ENCODE measurements around the gene MYRIP.
"Not testable (repeated sequence)": the region's sequence is repeated elsewhere in the genome, so short reads cannot be mapped to it uniquely, and the experiment has no call there.

The MYRIP gene

GRCh38 chr3:40044487-40044886 is 235.1 kb downstream of the MYRIP start:
- DNase-seq, result no peak

GRCh38 chr3:40045051-40045450 is 235.6 kb downstream of the MYRIP start:
- DNase-seq, result no peak

- DNase-seq, result no peak
These were observed 236.7 kb downstream of the MYRIP start for GRCh38 chr3:40046149-40046548.

DNA sequence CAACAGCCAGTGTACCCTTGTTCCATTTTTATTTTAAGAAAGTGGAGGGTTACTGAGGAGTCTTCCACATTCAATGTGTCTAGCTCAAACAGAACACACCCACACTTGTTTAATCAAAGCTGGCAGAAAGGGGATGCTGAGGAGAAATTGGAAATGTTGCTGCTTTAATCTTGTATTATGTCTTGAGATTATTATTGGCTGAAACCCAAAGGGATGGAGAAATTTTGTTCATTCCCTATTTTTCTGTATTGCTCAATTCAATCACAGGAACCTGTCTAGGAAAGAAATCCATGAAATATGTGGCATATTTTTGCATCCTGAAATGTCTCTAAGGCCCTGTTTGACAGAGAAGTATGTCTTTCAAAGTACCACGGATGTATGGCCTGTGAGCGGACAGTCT is 238.0 kb downstream of the MYRIP start:
- no peak for DNase-seq

GRCh38 chr3:40053663-40054062 is 244.3 kb downstream of the MYRIP start:
- no peak for DNase-seq

- DNase-seq, result no peak
These were observed 245.3 kb downstream of the MYRIP start for GRCh38 chr3:40054568-40055222.

GRCh38 chr3:40055361-40055760 is 246.0 kb downstream of the MYRIP start:
- DNase-seq, result no peak

- no peak for DNase-seq
These were observed 246.5 kb downstream of the MYRIP start for GRCh38 chr3:40055956-40056355.

DNA sequence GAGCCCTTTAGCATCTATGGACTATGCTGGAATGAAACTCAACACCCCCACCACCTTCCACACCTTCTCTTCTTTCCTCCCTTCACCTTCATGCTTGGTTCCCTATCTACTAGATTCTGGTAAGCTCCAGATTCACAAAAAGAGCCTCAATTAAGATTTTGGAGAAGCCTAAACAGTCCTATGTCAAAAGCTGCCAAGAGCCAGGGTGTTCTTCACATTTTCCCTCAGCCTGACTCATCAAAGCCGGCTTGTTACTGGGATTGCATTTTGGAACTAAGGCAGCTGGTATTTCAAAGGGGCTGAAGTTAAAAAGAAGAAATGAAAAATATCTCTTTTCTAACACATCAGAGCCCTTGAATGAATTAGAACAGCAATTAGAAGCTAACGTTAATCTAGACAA is 247.7 kb downstream of the MYRIP start:
- no peak for DNase-seq

- DNase-seq, result no peak
These were observed 248.4 kb downstream of the MYRIP start for GRCh38 chr3:40057786-40058185.

DNA sequence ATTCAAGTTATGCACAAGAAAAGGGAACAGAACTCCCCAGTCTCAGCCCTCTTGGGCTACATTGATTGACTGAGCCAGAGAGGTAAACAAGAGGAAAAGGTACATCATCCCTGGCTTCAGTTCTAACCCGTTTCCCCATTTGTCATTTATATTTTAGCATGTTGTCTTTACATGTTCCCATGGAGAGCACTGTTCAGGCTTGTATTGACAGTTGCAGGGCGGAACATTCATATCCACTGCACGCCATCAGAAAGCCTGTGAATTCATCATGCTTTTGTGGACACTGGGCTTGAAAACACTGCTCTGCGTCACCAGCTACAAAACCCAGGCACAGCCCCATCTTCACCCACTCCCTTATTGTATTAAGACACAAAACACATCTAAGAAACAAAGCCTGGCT is 259.2 kb downstream of the MYRIP start:
- no peak for DNase-seq

DNA sequence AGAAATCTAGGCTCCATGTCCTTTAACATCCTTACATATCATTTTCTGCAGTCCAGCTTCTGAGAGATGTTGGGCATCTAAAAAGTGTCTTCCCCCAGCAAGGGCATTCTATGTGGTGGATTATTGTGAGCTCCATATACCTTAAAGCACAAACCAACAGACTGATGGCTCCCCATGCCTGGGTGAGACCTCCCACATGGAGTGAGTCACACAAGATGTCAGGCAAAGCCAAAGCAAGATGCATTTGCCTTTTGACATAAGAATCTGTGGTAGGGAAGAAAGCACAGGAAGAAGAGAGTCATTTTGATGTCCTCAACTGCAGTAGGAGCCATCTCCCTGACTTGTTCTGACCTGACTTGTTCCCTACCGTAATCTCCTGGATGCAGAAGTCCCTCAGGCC is 261.4 kb downstream of the MYRIP start:
- no peak for DNase-seq

- DNase-seq, result no peak
These were observed 262.4 kb downstream of the MYRIP start for GRCh38 chr3:40071683-40072238.

DNA sequence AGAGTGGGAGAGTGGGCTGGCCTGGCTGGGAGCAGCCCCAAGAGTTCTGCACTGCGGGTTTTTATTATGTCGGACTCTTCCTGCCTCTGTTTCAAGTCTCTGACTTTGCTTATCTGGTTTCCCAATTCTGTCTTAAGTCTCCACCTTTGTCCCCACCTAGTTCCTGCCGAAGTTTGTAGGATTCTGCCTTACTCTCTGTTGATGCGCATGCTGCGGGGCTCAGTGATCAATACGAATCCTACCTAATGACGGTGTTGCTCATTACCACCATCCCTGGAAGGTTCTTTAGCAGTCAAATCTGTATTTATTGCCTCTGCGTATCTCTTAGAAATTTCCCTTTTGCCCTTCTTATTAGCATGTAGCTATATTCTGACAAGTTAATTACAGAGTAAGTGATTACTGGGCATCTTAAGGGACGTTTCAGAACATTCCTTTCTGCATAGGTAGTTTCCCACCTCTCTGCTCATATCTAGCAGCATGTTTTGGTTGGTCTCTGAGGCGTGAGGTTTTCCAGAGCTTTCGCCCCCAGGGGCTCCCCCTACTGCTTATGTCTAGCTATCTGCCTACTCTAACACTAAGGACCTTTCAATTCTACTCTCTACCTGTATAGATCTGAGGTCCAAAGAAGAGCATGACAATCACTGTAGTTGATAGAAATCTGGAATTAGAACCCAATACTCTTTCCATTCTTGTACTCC is 264.1 kb downstream of the MYRIP start:
- no peak for DNase-seq

DNA sequence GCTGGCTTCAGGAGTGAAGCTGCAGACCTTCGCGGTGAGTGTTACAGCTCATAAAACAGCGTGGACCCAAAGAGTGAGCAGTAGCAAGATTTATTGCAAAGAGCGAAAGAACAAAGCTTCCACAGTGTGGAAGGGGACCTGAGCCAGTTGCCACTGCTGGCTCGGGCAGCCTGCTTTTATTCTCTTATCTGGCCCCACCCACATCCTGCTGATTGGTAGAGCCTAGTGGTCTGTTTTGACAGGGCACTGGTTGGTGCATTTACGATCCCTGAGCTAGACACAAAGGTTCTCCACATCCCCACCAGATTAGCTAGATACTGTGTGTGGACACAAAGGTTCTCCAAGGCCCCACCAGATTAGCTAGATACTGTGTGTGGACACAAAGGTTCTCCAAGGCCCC is 267.7 kb downstream of the MYRIP start:
- DNase-seq, result not testable (repeated sequence)

DNA sequence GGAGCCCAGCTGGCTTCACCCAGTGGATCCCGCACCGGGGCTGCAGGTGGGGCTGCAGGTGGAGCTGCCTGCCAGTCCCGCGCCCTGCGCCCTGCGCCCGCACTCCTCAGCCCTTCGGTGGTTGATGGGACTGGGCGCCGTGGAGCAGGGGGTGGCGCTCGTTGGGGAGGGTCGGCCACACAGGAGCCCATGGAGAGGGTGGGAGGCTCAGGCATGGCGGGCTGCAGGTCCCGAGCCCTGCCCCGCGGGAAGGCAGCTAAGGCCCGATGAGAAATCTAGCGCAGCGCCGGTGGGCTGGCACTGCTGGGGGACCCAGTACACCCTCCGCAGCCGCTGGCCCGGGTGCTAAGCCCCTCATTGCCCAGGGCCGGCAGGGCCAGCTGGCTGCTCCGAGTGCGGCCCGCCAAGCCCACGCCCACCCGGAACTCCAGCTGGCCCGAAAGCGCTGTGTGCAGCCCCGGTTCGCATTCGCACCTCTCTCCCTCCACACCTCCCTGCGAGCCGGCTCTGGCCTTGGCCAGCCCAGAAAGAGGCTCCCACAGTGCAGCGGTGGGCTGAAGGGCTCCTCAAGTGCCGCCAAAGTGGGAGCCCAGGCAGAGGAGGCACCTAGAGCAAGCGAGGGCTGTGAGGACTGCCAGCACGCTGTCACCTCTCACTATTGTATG is 268.6 kb downstream of the MYRIP start:
- DNase-seq, result not testable (repeated sequence)

DNA sequence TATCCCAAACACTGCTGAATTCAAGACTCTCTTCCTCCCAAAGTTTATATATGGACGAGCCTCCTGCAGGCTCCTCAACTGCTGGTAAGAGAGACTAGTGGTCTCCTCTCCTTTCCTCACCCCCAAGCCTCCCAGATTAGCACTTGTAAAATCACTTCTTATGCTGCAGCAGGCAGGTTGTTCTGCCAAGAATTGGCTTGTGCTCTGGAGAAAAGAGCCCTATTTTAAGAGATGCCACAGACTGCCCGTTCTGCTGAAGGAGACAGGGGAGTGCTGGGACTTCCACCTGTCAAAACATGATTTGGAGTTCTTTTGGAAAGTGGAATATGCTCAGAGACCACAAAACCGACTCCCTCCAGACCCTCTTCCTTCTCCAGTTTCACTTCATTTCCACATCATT is 269.2 kb downstream of the MYRIP start:
- peak; percentile 42 for DNase-seq

DNA sequence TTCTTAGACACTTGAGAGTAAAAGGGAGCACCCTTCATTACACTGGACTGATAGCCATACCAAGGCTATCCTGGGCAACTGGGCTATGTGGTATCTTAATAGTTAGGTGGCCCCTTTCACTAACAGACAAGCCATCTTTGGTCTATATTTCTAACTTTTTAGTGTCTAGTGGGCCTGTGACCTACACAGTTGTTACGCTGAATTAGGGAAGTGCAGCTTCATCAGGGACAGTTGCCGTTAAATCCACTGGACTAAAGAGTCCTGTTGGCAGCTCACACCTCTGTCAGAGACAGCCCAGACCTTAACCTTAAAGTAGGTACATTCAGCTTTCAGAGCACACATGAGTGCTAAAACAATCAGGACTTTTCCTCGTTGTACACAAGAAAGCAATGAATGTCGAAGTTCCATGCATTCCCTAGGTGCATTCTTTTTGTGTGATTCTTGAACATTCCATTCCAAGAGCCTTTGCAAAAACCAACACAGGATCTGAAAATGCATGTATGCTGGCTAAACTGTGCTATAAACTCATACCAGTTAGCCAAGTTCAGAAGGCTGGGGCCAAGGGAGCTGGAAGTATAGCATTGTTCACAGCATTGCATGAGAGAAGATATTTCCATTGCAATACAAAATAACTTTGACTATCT is 269.9 kb downstream of the MYRIP start:
- DNase-seq, result peak; percentile 62

GRCh38 chr3:40079847-40080240 is 270.4 kb downstream of the MYRIP start:
- no peak for DNase-seq

DNA sequence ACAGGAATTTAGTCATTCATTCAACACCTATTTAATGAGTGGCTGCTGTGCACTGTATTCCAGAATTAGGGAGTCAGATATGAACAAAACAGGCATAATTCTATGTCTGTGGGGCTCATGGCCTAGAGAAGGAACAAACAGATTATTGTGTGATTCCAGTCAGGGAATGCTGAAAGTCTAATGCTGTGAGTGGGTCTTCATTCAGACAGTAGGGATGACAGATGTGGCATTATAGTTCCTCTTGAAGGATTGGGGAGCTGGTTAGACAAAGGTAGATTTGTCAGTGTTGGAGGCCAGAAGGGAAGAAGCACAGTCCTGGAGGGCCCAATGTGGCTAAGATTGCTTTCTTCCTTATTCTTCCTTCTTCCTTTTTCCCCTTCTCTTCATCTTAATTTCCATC is 273.7 kb downstream of the MYRIP start:
- no peak for DNase-seq

DNA sequence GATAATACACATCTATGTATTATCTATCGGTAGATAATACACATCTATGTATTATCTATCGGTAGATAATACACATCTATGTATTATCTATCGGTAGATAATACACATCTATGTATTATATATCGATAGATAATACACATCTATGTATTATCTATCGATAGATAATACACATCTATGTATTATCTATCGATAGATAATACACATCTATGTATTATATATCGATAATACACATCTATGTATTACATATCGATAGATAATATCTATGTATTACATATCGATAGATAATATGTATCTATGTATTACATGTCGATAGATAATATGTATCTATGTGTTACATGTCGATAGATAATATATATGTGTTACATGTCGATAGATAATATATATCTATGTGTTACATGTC is 275.0 kb downstream of the MYRIP start:
- not testable (repeated sequence) for DNase-seq

DNA sequence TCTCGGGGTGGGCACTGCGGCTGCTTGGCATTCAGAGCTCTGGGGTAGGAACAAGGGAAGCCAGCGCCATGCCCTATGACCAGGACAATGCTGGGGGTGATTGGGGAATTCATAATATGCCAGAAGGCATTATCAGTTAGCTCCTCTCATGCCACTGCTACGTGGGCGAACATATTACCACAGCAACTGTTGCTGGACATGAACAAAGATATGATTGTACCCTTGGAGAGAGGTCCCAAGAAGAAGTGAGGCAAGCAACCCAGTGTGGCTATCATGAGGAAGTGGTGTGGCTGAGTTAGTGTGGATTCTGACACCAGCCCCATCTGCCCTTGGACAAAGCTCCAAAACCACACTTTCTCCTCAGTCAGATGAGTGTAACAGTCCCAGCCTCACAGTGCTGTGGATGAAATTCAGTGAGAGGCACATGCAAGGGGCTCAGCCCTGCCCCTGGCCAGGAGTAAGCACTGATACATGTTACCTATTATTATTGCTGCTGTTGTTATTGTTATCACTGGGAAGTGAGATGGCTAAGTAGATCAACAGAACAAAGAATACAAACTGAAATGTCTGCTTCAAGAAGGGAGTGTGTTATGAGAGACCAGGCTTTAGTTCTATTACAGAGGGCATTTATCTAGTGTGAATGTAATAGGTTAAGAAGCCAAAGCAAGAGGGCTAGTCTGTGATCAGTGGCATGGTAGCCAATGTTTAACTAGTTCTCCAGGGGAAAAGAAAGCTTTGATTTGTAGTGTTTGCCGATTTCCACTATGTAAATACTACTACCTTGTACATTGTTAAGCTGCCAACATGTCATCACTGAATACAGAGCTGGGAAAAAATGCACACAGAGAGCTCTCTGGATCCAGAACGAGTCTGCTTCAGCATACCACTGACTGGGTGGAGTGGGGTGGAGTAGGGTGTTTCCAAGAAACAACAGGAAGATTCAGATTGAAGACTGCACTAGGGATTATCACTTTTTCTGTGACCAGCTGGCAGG is 277.8 kb downstream of the MYRIP start:
- no peak for DNase-seq

Data from left hindlimb (tissue), 1 donor.